ENCODE measurements around the gene MUSK. TPM values are rescaled to one million over a fixed set of nuclear protein-coding genes. Genes with fewer than 3 reads are reported as not detected.
A peak's percentile ranks its signal among the peaks of the same experiment; 100 is the strongest.
"Not testable (repeated sequence)": the region's sequence is repeated elsewhere in the genome, so short reads cannot be mapped to it uniquely, and the experiment has no call there.

Gene MUSK
- total RNA-seq, 1 experiment from 2014 or later: not detected

- Histone ChIP-seq H3F3A (ENCODE audit: low read length, unreplicated experiment) (no peaks in the 10 kb centered on the region), H3K9ac (ENCODE audit: low read length) (no peak overlapping the region), H2AFZ (ENCODE audit: low read length) (no peak overlapping the region), H3K4me2 (ENCODE audit: low read length) (no peak overlapping the region), H3K9me2 (replicated peaks; ENCODE audit: low read length) (no peaks in the 10 kb centered on the region), H3K27me3 (ENCODE audit: low read length) (no peaks in the 10 kb centered on the region), H3K4me1 (ENCODE audit: insufficient read depth, low read length) (peaks cover 6% of the 10 kb centered on the region), H3K27ac (ENCODE audit: low read length) (no peak overlapping the region), H3K79me2 (ENCODE audit: low read length) (no peaks in the 10 kb centered on the region), H3K36me3 (ENCODE audit: low read depth, low read length) (no peaks in the 10 kb centered on the region), H3K4me3 (ENCODE audit: low read length) (no peak overlapping the region), H3K9me3 (ENCODE audit: low read length) (no peaks in the 10 kb centered on the region), H4K20me1 (ENCODE audit: low read length) (no peaks in the 10 kb centered on the region)
- intact Hi-C loops (cut with micrococcal nuclease): no loop called here
- BruUV-seq (replicated peaks): no TSS peak
- ChIA-PET CTCF (no interaction called here), POLR2A (ENCODE audit: unreplicated experiment) (no interaction called here)
- DNase-seq (peak; percentile 27), ATAC-seq (no peak)
- TF ChIP-seq EZH2 (IDR thresholded peaks at IDR 0.05; ENCODE audit: low read length, unreplicated experiment): no peak
- TF ChIP-seq EZH2phosphoT487 (IDR thresholded peaks at IDR 0.05; ENCODE audit: borderline replicate concordance, low read length): no peak
- TF ChIP-seq, protein P1, sequence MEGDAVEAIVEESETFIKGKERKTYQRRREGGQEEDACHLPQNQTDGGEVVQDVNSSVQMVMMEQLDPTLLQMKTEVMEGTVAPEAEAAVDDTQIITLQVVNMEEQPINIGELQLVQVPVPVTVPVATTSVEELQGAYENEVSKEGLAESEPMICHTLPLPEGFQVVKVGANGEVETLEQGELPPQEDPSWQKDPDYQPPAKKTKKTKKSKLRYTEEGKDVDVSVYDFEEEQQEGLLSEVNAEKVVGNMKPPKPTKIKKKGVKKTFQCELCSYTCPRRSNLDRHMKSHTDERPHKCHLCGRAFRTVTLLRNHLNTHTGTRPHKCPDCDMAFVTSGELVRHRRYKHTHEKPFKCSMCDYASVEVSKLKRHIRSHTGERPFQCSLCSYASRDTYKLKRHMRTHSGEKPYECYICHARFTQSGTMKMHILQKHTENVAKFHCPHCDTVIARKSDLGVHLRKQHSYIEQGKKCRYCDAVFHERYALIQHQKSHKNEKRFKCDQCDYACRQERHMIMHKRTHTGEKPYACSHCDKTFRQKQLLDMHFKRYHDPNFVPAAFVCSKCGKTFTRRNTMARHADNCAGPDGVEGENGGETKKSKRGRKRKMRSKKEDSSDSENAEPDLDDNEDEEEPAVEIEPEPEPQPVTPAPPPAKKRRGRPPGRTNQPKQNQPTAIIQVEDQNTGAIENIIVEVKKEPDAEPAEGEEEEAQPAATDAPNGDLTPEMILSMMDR (conservative IDR thresholded peaks at IDR 0.05; ENCODE audit: low read depth, low read length): no peak
These were observed 22.5 kb downstream of the MUSK start for GRCh38 chr9:110691002-110691549.

DNA sequence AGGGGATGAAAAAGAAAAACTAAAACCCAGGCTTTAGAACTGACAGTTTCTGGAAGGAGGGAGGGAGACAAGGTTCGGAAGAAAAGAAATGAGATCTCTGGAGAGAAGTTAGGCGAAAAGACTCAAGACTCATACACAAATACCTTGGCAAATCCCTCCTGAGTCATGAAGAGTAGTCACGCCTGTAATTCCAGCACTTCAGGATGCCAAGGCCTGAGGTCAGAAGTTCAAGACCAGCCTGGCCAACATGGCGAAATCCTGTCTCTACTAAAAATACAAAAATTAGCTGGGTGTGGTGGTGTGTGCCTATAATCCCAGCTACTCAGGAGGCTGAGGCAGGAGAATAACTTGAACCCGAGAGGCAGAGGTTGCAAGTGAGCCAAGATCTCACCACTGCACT is 27.3 kb downstream of the MUSK start:
- H3K27me3 ChIP-seq (ENCODE audit: low read length); H2AFZ ChIP-seq (ENCODE audit: low read length); H3K4me3 ChIP-seq (ENCODE audit: low read length); H3K27ac ChIP-seq (ENCODE audit: low read length); H3K4me2 ChIP-seq (ENCODE audit: low read length); POLR2A ChIA-PET (ENCODE audit: unreplicated experiment); H3K9ac ChIP-seq (ENCODE audit: low read length); H3K79me2 ChIP-seq (ENCODE audit: low read length); BruUV-seq (replicated peaks); H3F3A ChIP-seq (ENCODE audit: low read length, unreplicated experiment); H3K9me2 ChIP-seq (replicated peaks; ENCODE audit: low read length); intact Hi-C loops (cut with micrococcal nuclease); H3K36me3 ChIP-seq (ENCODE audit: low read depth, low read length); CTCF ChIA-PET; H4K20me1 ChIP-seq (ENCODE audit: low read length); ATAC-seq; H3K9me3 ChIP-seq (ENCODE audit: low read length): not testable (repeated sequence)
- H3K4me1 ChIP-seq (ENCODE audit: insufficient read depth, low read length): peaks cover 10% of the 10 kb centered on the region
- peak; percentile 48 for DNase-seq

- no peak for TF ChIP-seq EZH2 (IDR thresholded peaks at IDR 0.05; ENCODE audit: low read length, unreplicated experiment)
- CTCF ChIA-PET: no interaction called here
- POLR2A ChIA-PET (ENCODE audit: unreplicated experiment): no interaction called here
- Histone ChIP-seq H3K9ac (ENCODE audit: low read length) (no peak overlapping the region), H2AFZ (ENCODE audit: low read length) (peak overlapping the region; percentile 67), H3K27ac (ENCODE audit: low read length) (peak overlapping the region; percentile 44), H3K27me3 (ENCODE audit: low read length) (no peaks in the 10 kb centered on the region), H3F3A (ENCODE audit: low read length, unreplicated experiment) (no peaks in the 10 kb centered on the region), H3K79me2 (ENCODE audit: low read length) (no peaks in the 10 kb centered on the region), H3K4me3 (ENCODE audit: low read length) (peak overlapping the region; percentile 17; the same call in 1 of the 2 replicates), H3K9me2 (replicated peaks; ENCODE audit: low read length) (no peaks in the 10 kb centered on the region), H3K36me3 (ENCODE audit: low read depth, low read length) (no peaks in the 10 kb centered on the region), H3K4me2 (ENCODE audit: low read length) (peak overlapping the region; percentile 64), H3K4me1 (ENCODE audit: insufficient read depth, low read length) (peaks cover 17% of the 10 kb centered on the region), H3K9me3 (ENCODE audit: low read length) (no peaks in the 10 kb centered on the region), H4K20me1 (ENCODE audit: low read length) (no peaks in the 10 kb centered on the region)
- BruUV-seq (replicated peaks): no TSS peak
- intact Hi-C loops (cut with micrococcal nuclease): no loop called here
- ATAC-seq: peak; percentile 82
- peak; percentile 43 for DNase-seq
These were observed 32.4 kb downstream of the MUSK start for GRCh38 chr9:110700953-110701352.

GRCh38 chr9:110703669-110704068 is 35.1 kb downstream of the MUSK start:
- H3K9me2 ChIP-seq (replicated peaks; ENCODE audit: low read length): no peaks in the 10 kb centered on the region
- H3K4me1 ChIP-seq (ENCODE audit: insufficient read depth, low read length): peaks cover 14% of the 10 kb centered on the region
- no peaks in the 10 kb centered on the region for H3K79me2 ChIP-seq (ENCODE audit: low read length)
- no peak overlapping the region for H3K9ac ChIP-seq (ENCODE audit: low read length)
- H3K27ac ChIP-seq (ENCODE audit: low read length): no peak overlapping the region
- H3F3A ChIP-seq (ENCODE audit: low read length, unreplicated experiment): no peaks in the 10 kb centered on the region
- CTCF ChIA-PET: no interaction called here
- intact Hi-C loops (cut with micrococcal nuclease): no loop called here
- no peak overlapping the region for H2AFZ ChIP-seq (ENCODE audit: low read length)
- POLR2A ChIA-PET (ENCODE audit: unreplicated experiment): no interaction called here
- no peak for ATAC-seq
- TF ChIP-seq, protein P1 (conservative IDR thresholded peaks at IDR 0.05; ENCODE audit: low read depth, low read length): no peak
- TF ChIP-seq EZH2phosphoT487 (IDR thresholded peaks at IDR 0.05; ENCODE audit: borderline replicate concordance, low read length): no peak
- TF ChIP-seq EZH2 (IDR thresholded peaks at IDR 0.05; ENCODE audit: low read length, unreplicated experiment): no peak
- no peaks in the 10 kb centered on the region for H4K20me1 ChIP-seq (ENCODE audit: low read length)
- no peaks in the 10 kb centered on the region for H3K27me3 ChIP-seq (ENCODE audit: low read length)
- no peak overlapping the region for H3K4me2 ChIP-seq (ENCODE audit: low read length)
- no peak for DNase-seq
- no peaks in the 10 kb centered on the region for H3K9me3 ChIP-seq (ENCODE audit: low read length)
- BruUV-seq (replicated peaks): no TSS peak
- no peak overlapping the region for H3K4me3 ChIP-seq (ENCODE audit: low read length)
- no peaks in the 10 kb centered on the region for H3K36me3 ChIP-seq (ENCODE audit: low read depth, low read length)

All from PC-3 (cell line).